ENCODE results near the gene TMEM167B.

Gene TMEM167B

DNA sequence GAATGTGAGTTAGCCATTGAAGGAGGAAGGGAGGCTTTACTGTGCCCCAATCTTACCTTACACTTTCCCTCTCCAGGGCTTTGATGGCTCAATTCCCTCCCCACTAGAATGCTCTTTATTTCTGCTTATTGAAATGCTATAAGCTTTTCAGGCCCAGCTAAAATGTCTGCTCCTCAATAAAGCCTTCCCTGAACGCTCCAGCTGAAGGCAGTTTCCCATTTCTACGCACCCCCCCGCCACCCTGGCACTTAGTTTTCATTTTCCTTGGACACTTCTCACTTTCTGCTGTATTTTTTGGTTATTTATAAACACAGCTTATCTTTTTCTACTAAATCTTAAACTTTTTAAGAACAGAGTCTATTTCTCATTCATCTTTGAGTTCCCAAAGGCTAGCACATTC is 7.1 kb upstream of the TMEM167B start:
- peak in 1 of 14 donors; percentile 3 for DNase-seq

- peak in 13 of 14 donors; percentile 2 to 71 (median 49) for DNase-seq
Observed at GRCh38 chr1:109083923-109084322, 6.6 kb upstream of the TMEM167B start.

DNA sequence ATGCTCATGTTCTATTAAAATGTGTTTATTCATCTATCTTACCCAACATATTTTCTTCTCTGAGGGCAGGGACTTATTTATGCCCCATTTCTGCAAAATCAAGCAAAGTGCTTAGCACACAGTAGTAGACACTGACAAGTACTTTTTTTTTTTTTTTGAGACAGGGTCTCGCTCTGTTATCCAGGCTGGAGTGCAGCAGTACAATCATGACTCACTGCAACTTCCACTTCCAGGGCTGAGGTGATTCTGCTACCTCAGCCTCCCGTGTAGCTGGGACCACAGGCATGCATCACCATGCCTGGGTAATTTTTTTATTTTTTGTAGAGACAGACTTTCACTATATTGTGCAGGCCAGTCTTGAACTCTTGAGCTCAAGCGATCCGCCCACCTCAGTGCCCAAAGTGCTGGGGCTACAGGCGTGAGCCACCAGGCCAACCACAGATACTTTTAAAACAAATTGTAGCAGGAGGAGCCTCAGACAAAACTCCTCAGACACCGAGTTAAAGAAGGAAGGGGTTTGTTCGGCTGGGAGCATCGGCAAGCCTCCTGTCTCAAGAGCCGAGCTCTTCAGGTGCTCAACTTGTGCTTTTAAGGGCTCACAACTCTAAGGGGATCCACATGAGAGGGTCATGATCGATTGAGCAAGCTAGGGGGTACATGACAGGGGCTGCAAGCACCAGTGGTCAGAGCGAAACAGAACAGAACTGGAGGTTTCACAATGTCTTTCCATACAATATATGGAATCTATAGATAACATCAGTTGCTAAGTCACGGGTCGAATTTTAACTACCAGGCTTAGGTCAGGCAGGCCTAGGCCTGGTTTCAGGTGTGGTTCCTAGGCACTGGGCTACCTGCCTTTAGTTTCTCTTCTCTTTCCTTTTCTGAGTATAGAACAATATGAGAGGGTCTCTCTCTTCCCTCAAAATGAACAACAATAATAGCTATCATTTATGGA is 5.7 kb upstream of the TMEM167B start:
- no peak for DNase-seq

GRCh38 chr1:109089242-109090015 is 1.1 kb upstream of the TMEM167B start:
- peak in 12 of 14 donors; percentile 40 to 82 (median 74) for DNase-seq

GRCh38 chr1:109091078-109091838 is 694 bp downstream of the TMEM167B start:
- peak in 1 of 14 donors; percentile 60 for DNase-seq

DNA sequence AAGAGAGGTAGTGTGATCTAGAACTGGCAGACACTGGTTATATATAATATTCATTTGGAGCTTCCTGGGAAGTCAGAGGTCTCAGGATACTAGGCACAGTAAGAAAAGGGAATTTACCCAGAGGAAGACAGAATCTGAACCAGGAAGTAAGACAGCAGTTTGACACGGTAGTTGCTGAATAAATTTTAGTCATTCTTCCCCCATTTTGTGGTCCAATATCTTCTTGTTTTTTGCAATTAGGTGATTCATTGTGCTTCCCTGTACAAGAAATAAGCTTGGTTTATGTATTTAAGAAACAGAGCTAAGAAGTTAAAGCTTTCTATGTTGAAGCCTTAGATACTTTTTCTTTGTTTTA is 1.3 kb downstream of the TMEM167B start:
- no peak for DNase-seq

- DNase-seq, result no peak
Observed at GRCh38 chr1:109094377-109094803, 3.8 kb downstream of the TMEM167B start.

- DNase-seq, result no peak
Observed at GRCh38 chr1:109094871-109095270, 4.3 kb downstream of the TMEM167B start.

- no peak for DNase-seq
Observed at GRCh38 chr1:109095631-109096030, 5.1 kb downstream of the TMEM167B start.

GRCh38 chr1:109096120-109096519 is 5.6 kb downstream of the TMEM167B start:
- no peak for DNase-seq

- peak; percentile 60 to 95 (median 92) for DNase-seq
Observed at GRCh38 chr1:109099938-109100773, 9.6 kb downstream of the TMEM167B start.

DNA sequence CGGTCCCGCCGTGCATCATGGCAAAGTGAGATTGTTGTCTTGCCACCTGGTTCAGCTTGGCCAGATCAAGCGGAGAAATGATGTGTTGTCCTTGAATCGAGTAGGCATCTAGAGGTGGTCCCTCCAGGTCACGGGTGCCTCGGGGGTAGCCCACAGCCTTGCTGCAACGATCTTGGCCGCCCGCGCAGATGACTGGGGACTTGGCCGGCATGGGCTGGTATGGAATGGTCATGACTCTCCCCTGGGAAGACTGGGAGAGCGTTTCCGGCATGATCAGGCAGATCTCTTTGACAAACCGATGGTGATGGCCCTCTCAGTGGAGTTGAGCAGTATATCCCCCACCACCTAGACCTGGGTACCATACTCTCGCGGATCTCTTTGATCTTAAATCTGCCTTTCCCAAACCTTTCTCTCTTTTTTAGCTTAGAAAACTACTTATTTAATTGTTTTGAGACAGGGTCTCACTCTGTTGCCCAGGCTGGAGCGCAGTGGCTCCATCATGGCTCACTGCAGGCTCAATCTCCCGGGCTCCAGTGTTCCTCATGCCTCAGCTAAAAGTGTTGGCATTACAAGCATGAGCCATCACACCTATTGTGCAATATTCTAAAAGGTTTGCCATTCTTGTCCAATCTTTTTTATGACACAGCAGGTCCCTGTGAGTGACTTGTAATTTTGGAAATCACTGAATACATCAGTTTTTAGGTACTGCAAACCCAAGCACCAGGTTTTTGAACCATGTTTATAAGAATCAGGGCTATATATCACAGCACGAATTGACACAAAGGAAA is 14.0 kb downstream of the TMEM167B start:
- DNase-seq, result no peak

- DNase-seq, result no peak
Observed at GRCh38 chr1:109105881-109106280, 15.3 kb downstream of the TMEM167B start.

- no peak for DNase-seq
Observed at GRCh38 chr1:109107785-109108184, 17.2 kb downstream of the TMEM167B start.

GRCh38 chr1:109109906-109110305 is 19.3 kb downstream of the TMEM167B start:
- DNase-seq, result no peak

DNA sequence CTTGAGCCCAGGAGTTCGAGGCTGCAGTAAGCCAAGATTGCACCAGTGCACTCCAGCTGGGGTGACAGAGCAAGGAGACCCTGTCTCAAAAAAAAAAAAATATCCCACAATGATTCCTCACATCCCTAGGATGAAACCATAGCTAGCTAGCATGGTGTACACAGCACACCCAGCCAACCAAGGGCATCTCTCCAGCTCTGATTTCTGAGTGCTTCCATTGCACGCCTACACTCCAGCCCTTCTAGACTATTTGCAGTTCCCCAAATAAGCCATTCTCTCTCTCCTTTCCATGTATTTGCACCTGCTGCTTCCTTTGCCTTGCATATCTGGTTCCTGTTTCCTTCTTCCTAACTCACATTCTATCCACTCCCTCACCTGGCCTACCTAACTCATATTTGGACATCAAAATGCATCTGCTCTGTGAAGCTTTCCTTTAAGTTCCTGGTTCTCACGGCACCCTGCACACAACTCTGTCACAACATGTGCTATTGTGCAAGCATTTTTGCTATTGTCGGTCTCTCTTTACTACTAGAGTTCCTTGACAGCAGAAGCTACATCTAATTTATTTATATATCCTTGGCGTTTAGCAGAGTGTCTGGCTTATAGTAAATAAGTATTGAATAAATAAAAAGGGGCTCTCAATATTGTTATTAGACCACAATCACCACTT is 21.0 kb downstream of the TMEM167B start:
- DNase-seq, result no peak

- DNase-seq, result peak in 1 of 14 donors; percentile 44
Observed at GRCh38 chr1:109112056-109112651, 21.6 kb downstream of the TMEM167B start.

GRCh38 chr1:109112652-109113285 is 22.2 kb downstream of the TMEM167B start:
- DNase-seq, result peak; percentile 5 to 91 (median 80)

Measured in C1 segment of cervical spinal cord (tissue), 14 donors.